Measurements from ENCODE around the gene LIPC.

Gene LIPC

DNA sequence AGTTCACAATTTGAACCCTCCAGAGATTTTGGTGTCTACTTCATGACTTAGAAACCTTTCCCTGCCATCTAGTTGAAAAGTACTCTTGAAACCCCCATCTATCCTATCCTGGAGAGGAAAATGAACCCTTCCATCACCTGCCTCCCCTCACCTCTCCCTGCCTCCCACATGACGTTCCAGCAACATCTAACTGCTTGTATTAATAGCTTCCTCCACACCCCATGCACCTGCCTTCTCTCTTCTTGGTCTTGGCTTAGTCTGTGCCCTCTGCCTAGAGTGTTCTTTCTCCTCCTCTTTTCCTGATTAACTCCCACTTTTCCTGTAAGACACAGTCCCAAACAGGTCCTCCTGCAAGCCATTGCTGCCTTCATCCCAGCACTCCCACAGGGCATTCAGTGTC, 107.8 kb downstream of the LIPC start:
- Histone ChIP-seq H3K4me1 (ENCODE audit: control insufficient read depth, insufficient read depth, low read length) (no peaks in the 10 kb centered on the region), H3K27me3 (ENCODE audit: control insufficient read depth, insufficient read depth, low read length) (no peaks in the 10 kb centered on the region), H3K4me3 (ENCODE audit: low read length) (no peak overlapping the region), H3K9ac (ENCODE audit: low read length) (no peak overlapping the region), H3K27ac (ENCODE audit: low read depth, low read length) (no peak overlapping the region), H3K36me3 (ENCODE audit: control insufficient read depth, insufficient read depth, low read length) (no peaks in the 10 kb centered on the region)

DNA sequence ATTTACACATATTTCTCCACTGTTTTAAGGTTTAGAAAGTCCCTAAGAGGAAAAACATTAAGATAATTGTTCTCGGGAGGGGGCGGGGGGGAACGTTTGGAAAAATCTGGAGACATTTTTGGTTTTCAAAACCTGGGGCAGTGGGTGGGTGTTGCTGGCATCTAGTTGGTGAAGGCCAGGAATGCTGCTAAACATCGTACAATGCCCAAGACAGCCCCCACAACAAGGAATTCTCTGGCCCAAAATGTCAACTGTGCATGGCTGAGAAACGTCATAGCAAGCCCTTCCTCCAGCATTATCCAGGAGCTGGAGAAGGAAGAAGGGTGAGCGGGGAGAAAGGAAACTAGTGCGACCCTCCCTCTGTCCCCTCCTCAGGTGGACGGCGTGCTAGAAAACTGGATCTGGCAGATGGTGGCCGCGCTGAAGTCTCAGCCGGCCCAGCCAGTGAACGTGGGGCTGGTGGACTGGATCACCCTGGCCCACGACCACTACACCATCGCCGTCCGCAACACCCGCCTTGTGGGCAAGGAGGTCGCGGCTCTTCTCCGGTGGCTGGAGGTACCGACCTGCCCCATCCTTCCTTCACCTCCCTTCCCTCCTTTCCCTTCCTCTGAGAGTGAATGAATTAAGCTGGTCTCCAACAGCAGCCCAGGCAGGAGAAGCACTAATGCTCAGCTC, 109.8 kb downstream of the LIPC start:
- Histone ChIP-seq H3K4me3 (ENCODE audit: low read length) (no peak overlapping the region), H3K36me3 (ENCODE audit: control insufficient read depth, insufficient read depth, low read length) (no peaks in the 10 kb centered on the region), H3K9ac (ENCODE audit: low read length) (no peak overlapping the region), H3K4me1 (ENCODE audit: control insufficient read depth, insufficient read depth, low read length) (no peaks in the 10 kb centered on the region), H3K27me3 (ENCODE audit: control insufficient read depth, insufficient read depth, low read length) (no peaks in the 10 kb centered on the region), H3K27ac (ENCODE audit: low read depth, low read length) (no peak overlapping the region)

DNA sequence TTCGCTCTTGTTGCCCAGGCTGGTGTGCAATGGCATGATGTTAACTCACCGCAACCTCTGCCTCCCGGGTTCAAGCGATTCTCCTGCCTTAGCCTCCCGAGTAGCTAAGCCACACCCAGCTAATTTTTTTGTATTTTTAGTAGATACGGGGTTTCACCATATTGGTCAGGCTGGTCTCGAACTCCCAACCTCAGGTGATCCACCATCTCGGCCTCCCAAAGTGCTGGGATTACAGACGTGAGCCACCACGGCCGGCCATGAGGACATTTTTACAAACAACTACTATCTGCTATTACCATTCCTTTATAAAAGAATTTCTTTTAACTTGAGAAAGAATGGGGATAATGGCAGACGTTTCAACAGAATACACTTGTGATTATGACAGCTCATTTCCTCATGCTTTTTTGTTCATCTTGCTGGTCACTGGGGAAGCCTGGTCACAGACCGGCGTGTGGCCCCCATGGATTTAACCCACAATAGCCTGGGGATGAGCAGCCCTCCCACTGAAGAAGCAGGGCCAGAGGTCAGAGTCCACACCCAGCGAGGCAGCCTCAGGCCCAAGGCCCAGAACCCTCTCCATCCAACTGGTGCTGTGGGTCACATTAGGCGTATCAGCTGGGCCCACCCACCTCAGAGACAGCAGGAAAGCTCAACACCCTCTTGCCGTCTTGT, 112.0 kb downstream of the LIPC start:
- no peak overlapping the region for H3K9ac ChIP-seq (ENCODE audit: low read length)
- H3K27me3 ChIP-seq (ENCODE audit: control insufficient read depth, insufficient read depth, low read length): no peaks in the 10 kb centered on the region
- H3K36me3 ChIP-seq (ENCODE audit: control insufficient read depth, insufficient read depth, low read length): no peaks in the 10 kb centered on the region
- no peak overlapping the region for H3K27ac ChIP-seq (ENCODE audit: low read depth, low read length)
- H3K4me1 ChIP-seq (ENCODE audit: control insufficient read depth, insufficient read depth, low read length): peaks cover 5% of the 10 kb centered on the region
- no peak overlapping the region for H3K4me3 ChIP-seq (ENCODE audit: low read length)

DNA sequence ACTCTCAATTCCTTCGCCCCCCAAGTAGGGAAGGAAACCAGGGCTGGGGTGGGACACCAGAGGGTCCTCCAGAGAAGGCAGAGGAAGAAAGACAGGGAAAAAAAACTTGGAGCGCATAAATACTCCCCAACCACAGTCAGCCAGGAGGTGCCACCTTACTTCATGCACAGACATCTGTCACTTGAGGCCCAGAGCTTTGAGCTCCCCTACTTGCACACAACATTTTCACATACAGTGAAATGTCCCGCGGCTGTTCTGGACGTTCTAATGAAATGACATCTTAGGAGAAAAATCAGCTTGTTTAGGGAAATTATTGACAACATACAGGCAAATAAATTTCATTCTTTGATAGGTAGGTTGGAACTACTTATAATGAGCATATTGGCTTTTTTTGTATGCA, 113.0 kb downstream of the LIPC start:
- Histone ChIP-seq H3K36me3 (ENCODE audit: control insufficient read depth, insufficient read depth, low read length) (no peaks in the 10 kb centered on the region), H3K4me1 (ENCODE audit: control insufficient read depth, insufficient read depth, low read length) (peaks cover 7% of the 10 kb centered on the region), H3K27me3 (ENCODE audit: control insufficient read depth, insufficient read depth, low read length) (no peaks in the 10 kb centered on the region), H3K4me3 (ENCODE audit: low read length) (no peak overlapping the region), H3K9ac (ENCODE audit: low read length) (no peak overlapping the region), H3K27ac (ENCODE audit: low read depth, low read length) (no peak overlapping the region)

DNA sequence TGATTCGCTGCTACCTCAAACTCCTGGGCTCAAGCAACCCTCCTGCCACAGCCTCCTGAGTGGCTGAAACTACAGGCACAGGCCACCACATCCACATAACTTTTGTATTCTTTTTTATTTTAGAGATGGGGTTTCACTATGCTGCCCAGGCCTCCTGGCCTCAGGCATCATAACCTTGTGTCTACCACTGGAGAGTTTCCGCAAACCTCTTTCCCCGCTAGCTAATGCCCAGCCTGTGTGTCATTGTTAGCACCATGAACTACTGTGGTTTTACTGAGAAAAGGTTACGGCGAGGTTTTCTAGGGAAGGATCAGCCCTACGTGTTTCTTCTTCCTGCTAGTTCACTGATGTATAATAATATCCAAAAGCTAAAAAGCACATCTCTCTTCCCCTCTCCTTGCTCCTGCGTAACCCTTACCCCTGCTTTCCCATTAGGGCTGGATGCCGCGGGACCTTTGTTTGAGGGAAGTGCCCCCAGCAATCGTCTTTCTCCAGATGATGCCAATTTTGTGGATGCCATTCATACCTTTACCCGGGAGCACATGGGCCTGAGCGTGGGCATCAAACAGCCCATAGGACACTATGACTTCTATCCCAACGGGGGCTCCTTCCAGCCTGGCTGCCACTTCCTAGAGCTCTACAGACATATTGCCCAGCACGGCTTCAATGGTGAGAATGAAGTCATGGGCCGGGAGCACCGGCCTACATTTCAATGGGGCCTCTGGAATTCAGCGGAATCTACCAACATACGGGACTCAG, 113.7 kb downstream of the LIPC start:
- H3K36me3 ChIP-seq (ENCODE audit: control insufficient read depth, insufficient read depth, low read length): no peaks in the 10 kb centered on the region
- H3K4me3 ChIP-seq (ENCODE audit: low read length): no peak overlapping the region
- peaks cover 10% of the 10 kb centered on the region for H3K4me1 ChIP-seq (ENCODE audit: control insufficient read depth, insufficient read depth, low read length)
- no peak overlapping the region for H3K9ac ChIP-seq (ENCODE audit: low read length)
- no peaks in the 10 kb centered on the region for H3K27me3 ChIP-seq (ENCODE audit: control insufficient read depth, insufficient read depth, low read length)
- no peak overlapping the region for H3K27ac ChIP-seq (ENCODE audit: low read depth, low read length)

DNA sequence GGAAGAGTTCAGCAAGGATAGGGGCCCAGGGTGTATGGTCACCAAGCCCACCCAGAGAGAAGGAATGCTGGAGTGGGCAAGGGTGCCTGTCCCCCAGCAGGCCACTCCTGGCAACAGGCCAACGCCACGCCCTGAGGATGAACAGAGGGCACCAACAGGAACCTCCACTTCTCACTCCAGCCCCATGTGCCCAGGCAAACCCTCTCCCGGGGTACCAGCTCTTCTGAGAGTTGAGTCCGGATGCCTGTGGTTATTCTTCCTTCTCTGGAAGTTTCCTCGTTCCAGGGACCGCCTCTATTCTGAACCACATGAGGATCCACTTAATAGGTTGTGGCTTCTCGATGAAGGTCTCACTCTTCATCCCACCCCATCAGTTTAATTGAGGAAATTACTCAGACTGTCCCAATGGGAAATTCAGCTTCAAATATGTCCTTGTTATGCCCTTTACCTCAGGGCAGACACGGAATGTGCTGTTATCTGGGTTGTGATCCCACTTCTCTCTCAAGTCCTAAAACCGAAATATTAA, 114.3 kb downstream of the LIPC start:
- H3K4me3 ChIP-seq (ENCODE audit: low read length): no peak overlapping the region
- H3K9ac ChIP-seq (ENCODE audit: low read length): no peak overlapping the region
- no peaks in the 10 kb centered on the region for H3K27me3 ChIP-seq (ENCODE audit: control insufficient read depth, insufficient read depth, low read length)
- peaks cover 10% of the 10 kb centered on the region for H3K4me1 ChIP-seq (ENCODE audit: control insufficient read depth, insufficient read depth, low read length)
- H3K27ac ChIP-seq (ENCODE audit: low read depth, low read length): no peak overlapping the region
- no peaks in the 10 kb centered on the region for H3K36me3 ChIP-seq (ENCODE audit: control insufficient read depth, insufficient read depth, low read length)

DNA sequence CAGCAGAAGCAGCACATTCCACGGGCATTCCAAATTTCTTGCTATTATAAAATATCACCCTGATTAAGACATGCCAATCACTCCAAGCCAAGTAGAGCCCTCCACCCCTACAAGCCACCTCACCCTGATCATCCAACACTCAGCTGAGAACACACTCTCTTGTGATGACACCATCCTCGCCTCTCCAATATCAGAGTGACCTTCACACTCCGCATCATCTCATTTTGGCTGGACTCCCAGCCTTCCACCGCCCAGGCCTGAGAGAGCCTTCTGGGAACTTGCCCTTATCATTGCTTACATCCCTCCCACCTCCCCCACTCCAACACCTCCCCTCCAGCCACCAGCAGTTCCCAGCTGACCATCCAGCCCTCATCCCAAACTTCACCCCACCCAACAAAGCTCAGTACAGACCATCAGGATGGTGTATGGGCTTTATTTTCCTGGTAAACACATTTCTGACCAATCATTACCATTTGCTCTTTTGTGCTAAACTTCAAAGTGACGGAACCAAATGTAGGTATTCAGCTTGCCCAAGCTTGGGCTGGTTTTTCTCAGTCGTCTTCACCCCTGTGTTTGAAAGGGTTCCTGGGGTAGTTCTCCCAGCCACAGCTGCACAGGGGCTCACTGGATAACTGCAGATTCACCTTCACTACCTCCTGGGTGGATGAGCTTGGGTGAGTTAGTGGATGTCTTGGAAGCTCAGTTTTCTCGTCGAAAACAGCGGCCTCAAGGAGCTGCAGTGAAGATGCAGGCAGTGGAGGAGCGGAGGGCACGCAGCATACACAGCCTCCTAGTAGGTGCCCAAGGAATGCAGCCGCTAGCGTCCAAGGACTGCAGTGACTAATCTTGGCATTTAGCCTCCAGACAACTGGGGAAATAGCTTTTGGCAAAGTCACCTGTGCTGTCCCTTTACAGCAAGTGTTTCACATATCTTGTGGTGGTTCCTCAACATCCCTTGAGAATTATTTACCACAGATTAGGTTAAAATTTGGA, 115.1 kb downstream of the LIPC start:
- no peaks in the 10 kb centered on the region for H3K27me3 ChIP-seq (ENCODE audit: control insufficient read depth, insufficient read depth, low read length)
- H3K4me3 ChIP-seq (ENCODE audit: low read length): no peak overlapping the region
- H3K36me3 ChIP-seq (ENCODE audit: control insufficient read depth, insufficient read depth, low read length): no peaks in the 10 kb centered on the region
- H3K4me1 ChIP-seq (ENCODE audit: control insufficient read depth, insufficient read depth, low read length): peaks cover 10% of the 10 kb centered on the region
- no peak overlapping the region for H3K9ac ChIP-seq (ENCODE audit: low read length)
- H3K27ac ChIP-seq (ENCODE audit: low read depth, low read length): no peak overlapping the region

DNA sequence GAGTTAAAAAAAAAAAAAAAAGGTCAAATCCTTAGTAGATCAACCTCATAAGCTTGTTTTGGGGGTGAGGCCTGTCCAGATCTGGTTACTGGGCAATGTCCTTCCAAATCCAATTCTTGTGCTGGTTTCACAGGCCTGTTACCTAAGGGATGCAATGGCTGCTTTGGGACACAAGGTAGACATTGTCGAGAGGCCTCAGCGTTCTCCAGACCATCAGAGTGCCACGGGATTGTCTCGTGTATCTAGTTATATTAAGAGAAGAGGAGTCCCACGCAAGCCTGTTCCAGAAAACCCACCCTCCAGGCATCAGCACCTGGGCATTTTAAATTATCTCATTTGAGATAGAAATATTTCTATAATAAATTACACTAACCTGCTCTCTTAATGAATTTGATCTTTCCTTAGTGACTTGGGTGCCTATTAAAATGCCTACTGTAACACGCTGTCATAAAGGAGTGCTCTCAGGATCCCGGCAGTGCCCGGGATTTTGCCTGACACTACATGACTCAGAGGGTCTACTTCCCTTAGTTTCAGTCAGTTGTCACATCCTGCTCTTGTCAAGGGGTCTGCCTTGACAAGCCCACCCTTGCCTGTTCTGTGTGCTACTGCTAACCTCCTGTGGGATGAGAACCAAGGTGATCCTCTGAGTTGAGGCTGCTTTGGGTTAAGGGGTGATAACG, 116.0 kb downstream of the LIPC start:
- Histone ChIP-seq H3K27me3 (ENCODE audit: control insufficient read depth, insufficient read depth, low read length) (no peaks in the 10 kb centered on the region), H3K27ac (ENCODE audit: low read depth, low read length) (no peak overlapping the region), H3K36me3 (ENCODE audit: control insufficient read depth, insufficient read depth, low read length) (no peaks in the 10 kb centered on the region), H3K4me1 (ENCODE audit: control insufficient read depth, insufficient read depth, low read length) (peaks cover 12% of the 10 kb centered on the region), H3K9ac (ENCODE audit: low read length) (no peak overlapping the region), H3K4me3 (ENCODE audit: low read length) (no peak overlapping the region)

DNA sequence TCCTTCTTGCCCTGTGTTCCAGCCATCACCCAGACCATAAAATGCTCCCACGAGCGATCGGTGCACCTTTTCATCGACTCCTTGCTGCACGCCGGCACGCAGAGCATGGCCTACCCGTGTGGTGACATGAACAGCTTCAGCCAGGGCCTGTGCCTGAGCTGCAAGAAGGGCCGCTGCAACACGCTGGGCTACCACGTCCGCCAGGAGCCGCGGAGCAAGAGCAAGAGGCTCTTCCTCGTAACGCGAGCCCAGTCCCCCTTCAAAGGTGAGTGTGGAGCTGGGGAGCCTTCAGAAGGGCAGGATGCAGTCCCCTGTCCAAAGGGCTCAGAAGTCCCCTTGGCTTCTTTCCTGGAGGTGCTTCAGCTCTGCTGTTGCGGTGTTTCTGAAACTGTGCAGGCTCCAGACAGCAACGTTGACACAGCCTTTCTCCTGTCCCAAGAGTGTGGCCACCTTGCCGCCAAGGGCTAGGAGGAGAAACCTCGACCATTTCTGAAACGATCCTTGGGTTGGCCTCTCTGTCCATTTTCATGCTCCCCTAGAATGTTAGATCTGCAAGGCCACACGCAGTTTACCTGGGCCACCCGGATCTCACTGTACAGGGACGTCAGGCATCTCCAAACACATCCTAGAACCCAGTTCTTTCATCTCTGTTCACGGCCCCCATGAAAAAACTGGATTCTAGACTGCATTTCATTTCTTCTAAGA, 116.7 kb downstream of the LIPC start:
- Histone ChIP-seq H3K27ac (ENCODE audit: low read depth, low read length) (no peak overlapping the region), H3K9ac (ENCODE audit: low read length) (no peak overlapping the region), H3K4me3 (ENCODE audit: low read length) (no peak overlapping the region), H3K36me3 (ENCODE audit: control insufficient read depth, insufficient read depth, low read length) (no peaks in the 10 kb centered on the region), H3K27me3 (ENCODE audit: control insufficient read depth, insufficient read depth, low read length) (no peaks in the 10 kb centered on the region), H3K4me1 (ENCODE audit: control insufficient read depth, insufficient read depth, low read length) (peaks cover 12% of the 10 kb centered on the region)

DNA sequence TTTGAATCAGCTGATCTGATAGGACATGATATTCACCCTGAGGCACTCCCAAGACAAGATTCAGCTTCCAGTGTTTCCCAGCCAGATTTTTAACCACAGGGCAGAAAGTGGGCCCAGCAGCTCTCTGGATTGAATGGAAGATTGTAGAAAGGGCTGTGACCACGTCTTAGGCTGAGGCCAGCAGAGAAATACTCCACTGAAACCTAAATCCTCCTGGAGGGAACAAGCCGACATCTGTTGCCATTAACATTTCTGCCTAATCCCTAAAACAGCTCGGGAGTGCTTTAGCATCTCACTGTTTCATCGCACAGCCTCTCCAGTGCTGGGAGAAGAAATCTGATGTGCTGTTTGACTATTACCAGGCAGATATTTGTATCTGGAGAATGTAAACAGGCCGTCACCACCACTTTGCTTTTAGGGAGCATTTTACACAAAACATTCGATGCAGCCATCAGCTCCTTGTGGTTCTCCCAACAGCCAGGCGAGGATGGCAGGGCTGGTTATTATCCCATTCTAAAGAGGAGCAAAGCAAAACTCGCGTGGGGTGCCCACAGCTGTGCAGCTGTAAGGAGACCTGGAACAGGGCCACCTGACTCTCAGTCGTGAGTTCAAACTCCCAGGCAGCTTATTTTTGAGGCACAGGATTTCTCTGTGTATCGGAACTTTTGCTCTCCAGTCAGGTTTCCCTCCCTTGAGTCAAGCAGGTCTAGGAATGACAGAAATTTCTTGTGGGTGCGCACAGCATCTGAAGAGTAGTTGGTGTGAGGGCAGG, 117.4 kb downstream of the LIPC start:
- Histone ChIP-seq H3K27ac (ENCODE audit: low read depth, low read length) (no peak overlapping the region), H3K4me3 (ENCODE audit: low read length) (no peak overlapping the region), H3K9ac (ENCODE audit: low read length) (no peak overlapping the region)

DNA sequence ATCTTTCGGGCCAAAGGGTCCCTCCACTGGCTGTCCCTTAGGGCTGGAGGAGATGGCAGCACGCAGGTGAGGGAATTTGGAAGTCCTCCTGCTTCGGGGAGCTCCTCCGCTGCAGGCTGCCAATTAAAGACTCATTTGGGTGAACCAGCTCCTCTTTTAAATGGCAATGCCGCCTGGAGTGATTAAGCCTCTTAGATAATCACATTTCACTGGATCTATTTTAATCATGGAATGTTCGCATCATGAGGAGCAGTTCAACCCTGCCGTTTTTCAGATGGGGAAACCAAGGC, 117.9 kb downstream of the LIPC start:
- Histone ChIP-seq H3K36me3 (ENCODE audit: control insufficient read depth, insufficient read depth, low read length) (no peaks in the 10 kb centered on the region), H3K4me1 (ENCODE audit: control insufficient read depth, insufficient read depth, low read length) (peaks cover 12% of the 10 kb centered on the region), H3K9ac (ENCODE audit: low read length) (no peak overlapping the region), H3K27me3 (ENCODE audit: control insufficient read depth, insufficient read depth, low read length) (no peaks in the 10 kb centered on the region), H3K4me3 (ENCODE audit: low read length) (no peak overlapping the region), H3K27ac (ENCODE audit: low read depth, low read length) (no peak overlapping the region)

More for the DNA sequence above, 117.4 kb downstream of the LIPC start:
- Histone ChIP-seq H3K27me3 (ENCODE audit: control insufficient read depth, insufficient read depth, low read length) (no peaks in the 10 kb centered on the region), H3K36me3 (ENCODE audit: control insufficient read depth, insufficient read depth, low read length) (no peaks in the 10 kb centered on the region), H3K4me1 (ENCODE audit: control insufficient read depth, insufficient read depth, low read length) (peaks cover 12% of the 10 kb centered on the region)
